Gastrocnemius medialis (tissue), 4 donors: ENCODE measurements around the gene TANC1. TPM values are rescaled to one million over a fixed set of nuclear protein-coding genes. Genes with fewer than 3 reads are reported as not detected.

Source experiments
- ATAC-seq, 2 donors: fragments of 150-250 bp; one replicate each; pipeline ENCODE4 v1.9.1; 2016
- DNase-seq, 2 donors: peaks; one replicate each; pipeline ENCODE4 v3.0.0-alpha.2; 2019
- H3K27ac ChIP-seq, 4 donors: fragments of 200-600 bp; sonication (generic); 1 replicate in 1 of 4; 2 replicates in 3 of 4; pipeline ENCODE4 v1.5.1; 2016 to 2018; ENCODE audit warnings: mild to moderate bottlenecking in 2 of 4, moderate library complexity in 1 of 4
- H3K27me3 ChIP-seq, 3 donors: fragments of 200-600 bp; sonication (generic) in 2 of 3; 1 replicate in 1 of 3; 2 replicates in 2 of 3; pipeline versions ENCODE4 v1.5.1 to v1.6.0; 2016 to 2019; ENCODE audit warnings: mild to moderate bottlenecking in 1 of 3, moderate library complexity in 1 of 3
- H3K36me3 ChIP-seq, 2 donors: fragments of 200-600 bp; sonication (generic) in 1 of 2; one replicate each; pipeline ENCODE4 v1.5.1; 2017 to 2018
- H3K4me1 ChIP-seq, 2 donors: fragments of 200-600 bp; sonication (generic) in 1 of 2; one replicate each; pipeline ENCODE4 v1.5.1; 2016 to 2017; ENCODE audit warnings: mild to moderate bottlenecking in 2 of 2
- H3K4me3 ChIP-seq, 4 donors: fragments of 200-600 bp; sonication (generic) in 3 of 4; 1 replicate in 1 of 4; 2 replicates in 3 of 4; pipeline ENCODE4 v1.5.1; 2016 to 2019; ENCODE audit warnings: mild to moderate bottlenecking in 2 of 4
- H3K9me3 ChIP-seq, 3 donors: fragments of 200-600 bp; sonication (generic) in 2 of 3; 1 replicate in 1 of 3; 2 replicates in 2 of 3; pipeline ENCODE4 v1.5.1; 2016 to 2019
- POLR2A ChIP-seq, 2 donors: fragments of 450-650 bp; IDR thresholded peaks; one replicate each; pipeline ENCODE4 v1.6.1; 2017; ENCODE audit warnings: antibody characterized with exemption in 2 of 2, mild to moderate bottlenecking in 2 of 2, moderate library complexity in 2 of 2
- in situ Hi-C, 4 donors: fragments of 200-750 bp; cut with MboI; loops; one replicate each; pipeline versions ENCODE4 v1.15.0 to v1.8.0; 2017; ENCODE audit warnings: low sequenced_read_pairs in 4 of 4
- intact Hi-C: fragments of 100-400 bp; cut with DNase I; formaldehyde crosslinking; loops from one replicate; pipeline ENCODE4 v1.15.1; 2023; ENCODE audit warnings: low total_unique reads
- total RNA-seq, 4 donors: library from RNA; depleted of rRNA; stranded (reverse); fragments of >200 nt; gene quantifications; one replicate each; pipeline versions ENCODE4 v1.1.0 to v1.2.3, GENCODE V29; 2016
- TF ChIP-seq, protein P1 (sequence below), 5 experiments: fragments of 450-650 bp in 3 of 5; fragments of 200-600 bp in 2 of 5; sonication (generic) in 2 of 5; IDR thresholded peaks in 4 of 5; conservative IDR thresholded peaks in 1 of 5; 1 replicate in 4 of 5; 2 replicates in 1 of 5; pipeline ENCODE4 v1.5.1; 2016 to 2019; ENCODE audit warnings: antibody characterized with exemption in 5 of 5, mild to moderate bottlenecking in 3 of 5, moderate library complexity in 3 of 5

Gene TANC1
- total RNA-seq, 4 donors from 2014 or later = 5.1 to 9.9 (median 5.4) TPM

DNA sequence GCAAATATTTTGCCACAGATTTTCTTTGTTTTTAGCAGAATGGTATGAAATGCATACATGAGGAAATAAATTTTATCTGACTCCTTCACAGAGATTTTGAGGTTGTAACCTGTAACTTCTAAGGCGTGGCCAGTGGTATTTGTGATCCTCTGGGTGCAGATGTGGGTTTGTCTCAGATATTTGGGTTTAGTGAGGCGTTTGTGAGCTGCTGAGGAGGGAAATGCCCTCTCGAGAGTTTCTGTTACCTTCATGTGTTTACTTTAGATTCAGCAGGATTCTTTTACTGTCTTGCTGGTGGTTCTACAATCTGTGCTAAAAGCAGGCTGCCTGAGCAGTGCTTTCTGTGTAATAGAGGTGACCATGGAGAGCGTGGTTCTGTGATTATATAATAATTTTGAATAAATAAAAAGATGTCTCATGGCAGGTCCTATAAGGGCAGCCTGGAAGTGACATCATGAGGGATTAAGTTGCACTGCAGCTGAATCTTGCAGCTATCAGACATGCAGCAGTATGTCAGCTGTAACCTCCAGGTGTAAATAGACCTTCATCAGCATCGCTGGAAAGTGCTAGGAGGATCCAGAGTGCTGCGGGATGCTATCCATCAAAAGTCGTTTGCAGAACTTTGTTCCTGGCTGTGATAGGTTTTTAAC, 34.1 kb downstream of the TANC1 start:
- H3K9me3 ChIP-seq = no peaks in the 10 kb centered on the region
- intact Hi-C loops (no loop called here), in situ Hi-C loops (no loop called here)
- no peak overlapping the region for H3K27ac ChIP-seq
- DNase-seq (no peak), ATAC-seq (no peak)
- H3K4me3 ChIP-seq = no peak overlapping the region
- H3K27me3 ChIP-seq = no peaks in the 10 kb centered on the region
- TF ChIP-seq POLR2A (IDR thresholded peaks at IDR 0.05) = no peak
- TF ChIP-seq, protein P1, sequence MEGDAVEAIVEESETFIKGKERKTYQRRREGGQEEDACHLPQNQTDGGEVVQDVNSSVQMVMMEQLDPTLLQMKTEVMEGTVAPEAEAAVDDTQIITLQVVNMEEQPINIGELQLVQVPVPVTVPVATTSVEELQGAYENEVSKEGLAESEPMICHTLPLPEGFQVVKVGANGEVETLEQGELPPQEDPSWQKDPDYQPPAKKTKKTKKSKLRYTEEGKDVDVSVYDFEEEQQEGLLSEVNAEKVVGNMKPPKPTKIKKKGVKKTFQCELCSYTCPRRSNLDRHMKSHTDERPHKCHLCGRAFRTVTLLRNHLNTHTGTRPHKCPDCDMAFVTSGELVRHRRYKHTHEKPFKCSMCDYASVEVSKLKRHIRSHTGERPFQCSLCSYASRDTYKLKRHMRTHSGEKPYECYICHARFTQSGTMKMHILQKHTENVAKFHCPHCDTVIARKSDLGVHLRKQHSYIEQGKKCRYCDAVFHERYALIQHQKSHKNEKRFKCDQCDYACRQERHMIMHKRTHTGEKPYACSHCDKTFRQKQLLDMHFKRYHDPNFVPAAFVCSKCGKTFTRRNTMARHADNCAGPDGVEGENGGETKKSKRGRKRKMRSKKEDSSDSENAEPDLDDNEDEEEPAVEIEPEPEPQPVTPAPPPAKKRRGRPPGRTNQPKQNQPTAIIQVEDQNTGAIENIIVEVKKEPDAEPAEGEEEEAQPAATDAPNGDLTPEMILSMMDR (IDR thresholded peaks at IDR 0.05 in 4 of 5, conservative IDR thresholded peaks at IDR 0.05 in 1 of 5) = no peak
- peaks cover 0 to 9% of the 10 kb centered on the region in 2 donors for H3K4me1 ChIP-seq
- H3K36me3 ChIP-seq = no peaks in the 10 kb centered on the region

DNA sequence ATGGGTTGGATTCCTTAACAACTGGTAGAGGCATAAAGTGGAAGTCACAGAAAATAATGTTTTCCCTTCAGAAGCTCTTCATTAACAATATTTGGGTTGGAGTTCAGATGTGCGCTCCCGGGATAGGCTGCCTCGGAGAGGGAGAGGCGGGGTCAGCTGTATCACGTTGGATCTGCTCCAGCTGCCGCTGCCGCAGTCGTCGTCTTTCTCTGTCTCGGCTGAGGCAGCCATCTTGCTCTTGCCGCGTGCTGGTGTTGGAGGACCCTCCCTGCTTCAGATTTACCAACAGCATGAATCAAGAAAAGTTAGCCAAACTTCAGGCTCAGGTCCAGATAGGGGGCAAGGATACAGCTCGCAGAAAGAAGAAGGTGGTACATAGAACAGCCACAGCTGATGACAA, 35.1 kb downstream of the TANC1 start:
- H3K9me3 ChIP-seq = no peaks in the 10 kb centered on the region
- intact Hi-C loops = no loop called here
- in situ Hi-C loops = no loop called here
- ATAC-seq = no peak
- H3K36me3 ChIP-seq = no peaks in the 10 kb centered on the region
- peaks cover 0 to 6% of the 10 kb centered on the region in 2 donors for H3K4me1 ChIP-seq
- no peak overlapping the region for H3K4me3 ChIP-seq
- DNase-seq = no peak
- TF ChIP-seq, protein P1 (IDR thresholded peaks at IDR 0.05 in 4 of 5, conservative IDR thresholded peaks at IDR 0.05 in 1 of 5) = no peak
- no peak for TF ChIP-seq POLR2A (IDR thresholded peaks at IDR 0.05)
- H3K27ac ChIP-seq = no peak overlapping the region
- H3K27me3 ChIP-seq = no peaks in the 10 kb centered on the region

DNA sequence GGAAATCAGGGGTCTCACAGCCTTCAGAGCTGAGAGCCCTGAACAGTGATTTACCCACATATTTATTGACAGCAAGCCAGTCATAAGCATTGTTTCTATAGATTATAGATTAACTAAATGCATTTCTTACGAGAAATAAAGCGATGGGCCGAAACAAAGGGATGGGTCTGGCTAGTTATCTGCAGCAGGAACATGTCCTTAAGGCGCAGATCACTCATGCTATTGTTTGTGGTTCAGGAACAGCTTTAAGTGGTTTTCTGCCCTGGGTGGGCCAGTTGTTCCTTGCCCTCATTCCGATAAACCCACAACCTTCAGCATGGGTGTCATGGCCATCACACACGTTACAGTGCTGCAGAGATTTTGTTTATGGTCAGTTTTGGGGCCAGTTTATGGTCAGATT, 36.4 kb downstream of the TANC1 start:
- TF ChIP-seq POLR2A (IDR thresholded peaks at IDR 0.05) = no peak
- TF ChIP-seq, protein P1 (IDR thresholded peaks at IDR 0.05 in 4 of 5, conservative IDR thresholded peaks at IDR 0.05 in 1 of 5) = no peak
- DNase-seq (no peak), ATAC-seq (no peak)
- Histone ChIP-seq H3K4me3 (no peak overlapping the region), H3K27me3 (no peaks in the 10 kb centered on the region), H3K36me3 (no peaks in the 10 kb centered on the region), H3K9me3 (no peaks in the 10 kb centered on the region), H3K4me1 (no peaks in the 10 kb centered on the region), H3K27ac (no peak overlapping the region)
- intact Hi-C loops = no loop called here
- in situ Hi-C loops = no loop called here

DNA sequence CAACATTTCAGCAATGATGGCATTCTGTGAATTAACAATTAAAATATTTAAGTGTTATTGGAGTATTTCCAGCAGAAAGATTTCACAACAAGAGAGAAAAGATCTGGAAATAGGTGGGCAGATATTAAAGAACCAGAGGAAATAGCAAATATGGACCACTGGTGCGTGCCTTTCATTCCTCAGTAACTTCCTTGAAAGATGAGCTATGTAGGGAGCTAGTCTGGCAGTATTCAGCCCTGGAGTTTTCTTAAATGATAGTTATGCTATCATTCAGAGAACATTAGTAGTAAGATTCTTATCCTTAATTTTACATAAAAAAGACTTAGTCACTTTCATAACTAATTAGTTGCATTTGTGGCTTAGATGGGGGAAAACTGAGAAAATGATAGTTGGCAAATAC, 41.5 kb downstream of the TANC1 start:
- H3K27me3 ChIP-seq = no peaks in the 10 kb centered on the region
- in situ Hi-C loops (no loop called here), intact Hi-C loops (no loop called here)
- peaks cover 8 to 12% of the 10 kb centered on the region in 2 donors for H3K4me1 ChIP-seq
- H3K36me3 ChIP-seq = no peaks in the 10 kb centered on the region
- ATAC-seq = no peak
- no peak for DNase-seq
- H3K27ac ChIP-seq = no peak overlapping the region
- TF ChIP-seq POLR2A (IDR thresholded peaks at IDR 0.05) = no peak
- TF ChIP-seq, protein P1 (IDR thresholded peaks at IDR 0.05 in 4 of 5, conservative IDR thresholded peaks at IDR 0.05 in 1 of 5) = no peak
- H3K4me3 ChIP-seq = no peak overlapping the region
- no peaks in the 10 kb centered on the region for H3K9me3 ChIP-seq

DNA sequence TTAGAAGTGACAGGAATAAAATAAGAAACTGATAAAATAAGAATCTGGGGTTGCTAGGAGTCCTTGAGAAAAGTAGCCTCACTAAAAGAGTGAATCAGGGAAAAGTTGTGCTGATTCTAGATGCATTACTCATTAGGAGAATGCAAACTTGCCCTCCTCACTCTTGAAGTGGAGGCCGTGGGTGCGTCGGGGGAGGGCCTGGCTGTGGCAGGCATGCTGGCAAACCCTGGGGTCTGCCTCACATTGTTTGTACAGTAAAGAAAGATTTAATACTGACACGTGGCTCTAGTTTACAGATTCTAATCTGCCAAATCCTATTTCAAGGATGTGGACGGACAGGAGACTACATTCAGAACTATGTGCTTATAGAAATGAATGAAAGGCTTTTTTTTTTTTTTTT, 41.9 kb downstream of the TANC1 start:
- Histone ChIP-seq H3K27me3 (no peaks in the 10 kb centered on the region), H3K36me3 (no peaks in the 10 kb centered on the region), H3K4me1 (peaks cover 8 to 12% of the 10 kb centered on the region in 2 donors), H3K4me3 (no peak overlapping the region), H3K27ac (no peak overlapping the region), H3K9me3 (no peaks in the 10 kb centered on the region)
- ATAC-seq (no peak), DNase-seq (no peak)
- in situ Hi-C loops = no loop called here
- intact Hi-C loops = no loop called here
- no peak for TF ChIP-seq POLR2A (IDR thresholded peaks at IDR 0.05)
- TF ChIP-seq, protein P1 (IDR thresholded peaks at IDR 0.05 in 4 of 5, conservative IDR thresholded peaks at IDR 0.05 in 1 of 5) = no peak
